ENCODE results near the gene GHDC. TPM values are rescaled to one million over a fixed set of nuclear protein-coding genes. Genes with fewer than 3 reads are reported as not detected.

The GHDC gene
- total and polyA plus RNA-seq, 2 of the 8 experiments (the other 6 are each of a cell fraction or from before 2014, with no cell fraction given): 7.4 to 8.1 TPM

GRCh38 chr17:42180922-42181850, 13.1 kb downstream of the GHDC start, which contains the start of gene KCNH4 (continued):
- TF ChIP-seq CTCF (IDR thresholded peaks at IDR 0.05; ENCODE audit: control extremely low read depth in 1 of 3, insufficient read depth in 1 of 3, low read depth in 1 of 3, low read length in 3 of 3) (peak; percentile 45 to 62 (median 45)), SP1 (IDR thresholded peaks at IDR 0.05; ENCODE audit: low read depth, low read length) (peak; percentile 68; the same call in 1 of the 2 replicates), MAX (IDR thresholded peaks at IDR 0.05) (peak; percentile 92), CREB1 (IDR thresholded peaks at IDR 0.05) (peak; percentile 23; the same call in 1 of the 2 replicates), SP4 (IDR thresholded peaks at IDR 0.05; ENCODE audit: low read length) (peak; percentile 55; the same call in 1 of the 2 replicates), KDM4A (IDR thresholded peaks at IDR 0.05; ENCODE audit: low read depth, low read length, severe bottlenecking) (peak; percentile 84), ZNF274 (IDR thresholded peaks at IDR 0.05; ENCODE audit: borderline replicate concordance, extremely low read depth, low read length) (no peak), MAFK (IDR thresholded peaks at IDR 0.05; ENCODE audit: low read depth, low read length) (no peak), RAD21 (IDR thresholded peaks at IDR 0.05 in 1 of 2, conservative IDR thresholded peaks at IDR 0.05 in 1 of 2; ENCODE audit: low read depth in 2 of 2, low read length in 2 of 2) (peak; percentile 40 to 53; a peak in 3 of 4 replicates), HDAC6 (IDR thresholded peaks at IDR 0.05; ENCODE audit: low read depth, low read length) (no peak), CEBPB (IDR thresholded peaks at IDR 0.05; ENCODE audit: low read depth, low read length) (no peak), BCL11A (IDR thresholded peaks at IDR 0.05; ENCODE audit: low read depth in 2 of 2, low read length in 2 of 2) (no peak), RXRA (IDR thresholded peaks at IDR 0.05; ENCODE audit: insufficient read depth, low read depth, low read length) (no peak), RNF2 (IDR thresholded peaks at IDR 0.05; ENCODE audit: borderline replicate concordance, low read depth, low read length, missing control alignments, poor library complexity, severe bottlenecking) (peak; percentile 28), ASH2L (IDR thresholded peaks at IDR 0.05; ENCODE audit: low read length) (peak; percentile 62), SIRT6 (IDR thresholded peaks at IDR 0.05; ENCODE audit: low read length) (no peak), SIN3A (conservative IDR thresholded peaks at IDR 0.05 in 1 of 2, IDR thresholded peaks at IDR 0.05 in 1 of 2; ENCODE audit: low read depth in 1 of 2, low read length in 2 of 2) (peak in 1 of 2 experiments; percentile 46; a peak in 1 of 4 replicates), NANOG (IDR thresholded peaks at IDR 0.05; ENCODE audit: insufficient read depth, low read depth, low read length, poor library complexity, severe bottlenecking) (no peak), CBX5 (IDR thresholded peaks at IDR 0.05; ENCODE audit: low read depth, low read length) (no peak), GABPA (IDR thresholded peaks at IDR 0.05; ENCODE audit: borderline replicate concordance, insufficient read depth, low read length) (no peak)
